H1 (cell line): Measurements from ENCODE around the gene GOLGA3.

Experiments
- ASH2L ChIP-seq: fragments of 200-600, 300-600 bp; sonication (generic); IDR thresholded peaks from one replicate; pipeline ENCODE4 v1.7.1; 2017; ENCODE audit warnings: low read length
- JUN ChIP-seq: IDR thresholded peaks from 2 replicates; pipeline ENCODE4 v1.6.1; 2011; ENCODE audit warnings: low read depth, mild to moderate bottlenecking, improper control_type of control experiment, low read length
- NRF1 ChIP-seq: IDR thresholded peaks from 2 replicates; pipeline ENCODE4 v1.6.1; 2011; ENCODE audit warnings: mild to moderate bottlenecking, low read depth, low read length, improper control_type of control experiment

- TF ChIP-seq NRF1 (no peak), ASH2L (peak; percentile 84), JUN (no peak)
Measured at GRCh38 chr12:132828706-132829534, at the start of gene GOLGA3.
